GM20000 (cell line): ENCODE measurements around the gene PPP2R5E.

Source experiments
- DNase-seq: peaks from one replicate; pipeline ENCODE4 v3.0.0; 2012; ENCODE audit warnings: low spot score
- CTCF ChIP-seq: IDR thresholded peaks from 2 replicates; pipeline ENCODE4 v1.5.1; 2012; ENCODE audit warnings: mild to moderate bottlenecking, control low read depth; ENCODE audit errors: extremely low read depth, missing control alignments

PPP2R5E gene

DNA sequence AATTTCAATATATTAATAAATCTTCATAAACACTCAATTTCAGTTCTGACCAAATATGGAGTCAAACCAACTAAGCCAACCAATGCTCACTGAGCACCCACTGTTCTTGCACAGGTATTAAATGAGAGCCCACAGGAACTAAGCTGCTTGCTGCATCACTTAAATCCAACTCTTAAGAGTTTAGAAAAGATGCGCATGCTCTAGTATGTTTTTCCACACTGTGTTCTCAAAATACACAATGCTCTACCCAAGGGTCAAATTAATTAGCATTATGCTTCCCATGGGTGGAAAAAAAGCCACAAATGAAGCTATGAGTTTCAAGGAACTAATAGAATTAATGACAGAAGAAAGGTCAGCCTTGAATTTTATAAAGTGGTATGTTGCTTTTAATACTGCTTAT is 220.7 kb downstream of the PPP2R5E start:
- DNase-seq: no peak
- no peak for TF ChIP-seq CTCF
